ENCODE results near the gene TAGLN.
"Not testable (repeated sequence)": the region's sequence is repeated elsewhere in the genome, so short reads cannot be mapped to it uniquely, and the experiment has no call there.

TAGLN gene

DNA sequence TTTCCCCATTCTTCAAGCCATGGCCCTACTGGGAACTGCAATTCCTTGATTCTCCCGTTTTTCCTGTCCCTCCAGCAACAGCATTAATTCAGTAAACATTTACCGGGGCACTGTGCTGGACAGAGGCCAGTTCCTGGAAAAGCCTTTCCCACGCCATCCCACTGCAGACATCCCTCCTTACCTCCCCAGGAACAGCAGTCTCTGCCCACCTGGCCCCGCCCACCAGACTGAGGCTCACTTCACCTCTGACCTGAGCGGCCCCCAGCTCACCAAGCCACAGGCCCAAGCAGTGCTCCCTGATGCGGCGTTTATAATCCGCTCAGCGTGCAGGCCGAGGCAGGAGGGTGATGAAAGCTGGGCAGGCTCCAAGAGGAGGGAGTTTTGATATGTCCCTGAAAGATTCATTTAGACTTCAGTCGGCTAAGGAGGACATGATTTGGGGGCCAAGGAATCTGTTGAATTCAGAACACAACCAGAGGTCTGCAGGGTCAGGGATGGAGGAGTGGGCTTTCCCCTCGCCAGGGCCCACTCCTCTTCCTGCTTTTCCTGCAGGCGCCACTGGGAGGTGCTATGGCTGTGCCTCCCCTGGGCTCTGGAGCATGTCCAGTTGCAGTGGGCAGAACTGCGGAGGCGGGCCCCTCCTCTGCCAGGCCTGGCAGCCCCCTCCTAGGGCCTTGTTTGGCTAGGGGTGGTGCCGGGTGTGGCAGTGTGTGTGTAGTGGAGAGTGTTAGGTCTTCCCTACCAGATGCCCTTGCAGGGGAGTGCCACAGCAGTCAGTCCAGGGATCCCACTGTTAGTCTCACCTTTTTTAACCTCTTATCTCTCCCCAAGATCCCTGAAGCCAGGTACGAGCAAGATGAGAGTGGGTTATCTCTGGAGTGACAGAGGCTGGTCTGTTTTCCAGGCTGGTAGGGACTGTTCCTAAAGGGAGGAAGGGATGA is 1.4 kb upstream of the TAGLN start:
- no peak for DNase-seq

- DNase-seq, result no peak
Measured at GRCh38 chr11:117198613-117199012, 557 bp upstream of the TAGLN start.

DNA sequence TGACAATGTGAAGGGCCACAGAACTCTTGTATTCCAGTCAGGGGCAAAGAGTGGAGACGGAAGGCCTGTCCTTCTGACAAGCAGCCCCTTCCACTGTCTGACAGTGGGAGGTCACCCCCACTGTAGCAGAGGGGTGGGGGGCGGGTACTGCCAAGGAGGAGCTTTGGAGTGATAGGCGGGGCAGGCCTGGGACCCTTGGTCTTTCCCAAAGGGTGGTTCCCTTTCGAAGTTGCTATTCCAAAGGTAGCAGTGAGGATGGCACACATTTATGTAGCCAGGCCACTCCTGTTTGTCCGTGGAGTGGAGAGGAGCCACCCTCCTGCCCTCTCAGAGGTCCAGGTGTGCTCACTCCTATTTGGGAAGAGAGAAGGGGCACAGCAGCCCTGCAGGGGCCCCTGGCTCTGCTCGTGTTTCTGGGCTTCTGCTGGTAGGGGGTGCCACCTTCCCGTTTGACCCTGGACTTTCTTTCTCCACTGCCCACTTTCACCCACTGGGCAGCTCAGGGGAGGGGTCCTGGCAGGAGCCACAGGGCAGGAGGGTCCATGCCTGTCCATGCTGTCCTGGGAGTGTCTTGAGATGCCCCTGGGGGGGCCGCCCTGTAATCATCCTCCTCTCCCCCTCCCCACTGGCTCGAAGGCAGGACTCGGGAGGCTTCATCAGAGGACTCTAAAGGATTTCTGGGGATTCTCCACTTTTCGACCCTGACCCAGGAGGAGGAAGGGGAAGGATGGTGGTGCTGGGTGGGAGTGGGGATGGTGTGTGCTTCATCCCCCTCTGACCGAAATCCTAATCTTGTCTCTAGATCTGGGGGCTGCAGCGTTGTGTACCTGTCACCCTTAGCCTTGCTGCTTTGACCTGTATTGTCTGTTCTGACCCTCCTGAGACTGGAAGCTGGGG is 994 bp downstream of the TAGLN start:
- no peak for DNase-seq

DNA sequence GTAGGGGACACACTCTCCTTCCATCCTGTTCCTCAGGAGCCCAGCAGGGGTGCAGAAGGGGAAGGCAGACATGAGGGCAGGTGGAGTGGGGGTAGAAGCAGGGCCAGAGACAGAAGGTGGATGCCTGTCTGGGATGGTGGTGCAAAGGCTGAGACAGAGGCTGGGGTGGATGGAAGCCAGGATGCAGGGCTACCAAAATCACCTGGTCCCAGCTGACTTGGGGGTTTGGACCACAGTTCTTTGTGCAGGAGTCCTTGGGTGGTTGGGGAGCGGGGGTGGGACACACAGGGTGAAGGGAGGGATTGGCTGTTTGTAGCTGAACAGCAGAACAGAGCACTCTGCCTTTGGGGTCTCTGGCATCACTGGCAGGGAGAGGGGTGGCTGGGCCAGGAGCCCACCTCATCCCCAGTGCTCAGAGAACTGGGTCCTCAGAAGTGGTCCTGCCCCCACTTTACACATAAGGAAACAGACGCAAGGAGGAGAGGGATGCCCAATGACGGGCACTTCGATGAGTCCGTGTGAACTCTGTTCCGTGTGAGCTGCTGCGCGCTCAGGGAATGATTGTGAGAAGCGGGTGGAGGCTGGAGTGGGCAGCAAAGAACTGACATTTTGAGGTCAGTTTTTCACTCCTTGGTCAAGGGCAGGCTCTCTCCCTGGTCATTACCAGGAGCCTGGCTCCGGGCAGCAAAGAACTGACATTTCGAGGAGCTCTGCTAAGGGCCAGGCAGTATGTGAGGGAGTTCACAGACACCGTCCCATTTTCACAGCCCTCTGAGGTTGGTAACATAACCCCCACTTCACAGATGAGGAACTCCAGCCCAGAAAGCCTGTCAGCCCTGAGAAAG is 1.9 kb downstream of the TAGLN start:
- no peak for DNase-seq

DNA sequence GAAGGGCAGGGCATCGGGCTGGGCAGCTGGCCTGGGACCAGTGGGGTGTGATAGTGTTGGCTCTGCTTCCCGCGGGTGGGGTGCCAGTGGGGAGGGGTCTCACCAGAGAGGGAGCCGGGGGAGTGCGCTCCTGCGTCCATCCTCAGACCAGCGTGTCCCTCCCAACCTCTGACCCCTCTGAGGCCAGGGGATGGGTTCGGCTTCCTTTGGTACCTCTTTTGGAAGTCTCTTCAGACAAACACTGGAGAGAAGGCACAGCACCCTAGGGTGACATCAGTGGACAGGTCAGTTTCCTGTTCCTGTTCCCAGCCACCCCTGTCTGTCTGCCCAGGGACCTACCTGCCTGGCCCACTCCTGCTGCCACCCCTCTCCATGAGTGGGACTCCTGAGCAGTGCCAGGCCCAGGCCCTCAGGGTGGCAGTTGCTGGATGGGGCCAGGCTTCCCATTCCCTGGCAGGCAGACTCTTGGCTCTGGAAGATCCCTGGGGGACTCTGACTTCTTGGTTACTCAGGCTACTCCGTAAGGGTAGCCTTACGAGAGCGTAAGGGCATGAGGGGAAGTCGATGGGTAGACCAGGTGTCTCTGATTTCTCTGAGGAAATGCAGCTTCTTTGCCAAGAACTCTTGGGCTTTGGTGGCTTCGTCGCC is 2.6 kb downstream of the TAGLN start:
- DNase-seq, result no peak

- no peak for DNase-seq
Measured at GRCh38 chr11:117202386-117203068, 3.4 kb downstream of the TAGLN start.

- DNase-seq, result no peak
Measured at GRCh38 chr11:117203069-117203407, 3.9 kb downstream of the TAGLN start.

DNA sequence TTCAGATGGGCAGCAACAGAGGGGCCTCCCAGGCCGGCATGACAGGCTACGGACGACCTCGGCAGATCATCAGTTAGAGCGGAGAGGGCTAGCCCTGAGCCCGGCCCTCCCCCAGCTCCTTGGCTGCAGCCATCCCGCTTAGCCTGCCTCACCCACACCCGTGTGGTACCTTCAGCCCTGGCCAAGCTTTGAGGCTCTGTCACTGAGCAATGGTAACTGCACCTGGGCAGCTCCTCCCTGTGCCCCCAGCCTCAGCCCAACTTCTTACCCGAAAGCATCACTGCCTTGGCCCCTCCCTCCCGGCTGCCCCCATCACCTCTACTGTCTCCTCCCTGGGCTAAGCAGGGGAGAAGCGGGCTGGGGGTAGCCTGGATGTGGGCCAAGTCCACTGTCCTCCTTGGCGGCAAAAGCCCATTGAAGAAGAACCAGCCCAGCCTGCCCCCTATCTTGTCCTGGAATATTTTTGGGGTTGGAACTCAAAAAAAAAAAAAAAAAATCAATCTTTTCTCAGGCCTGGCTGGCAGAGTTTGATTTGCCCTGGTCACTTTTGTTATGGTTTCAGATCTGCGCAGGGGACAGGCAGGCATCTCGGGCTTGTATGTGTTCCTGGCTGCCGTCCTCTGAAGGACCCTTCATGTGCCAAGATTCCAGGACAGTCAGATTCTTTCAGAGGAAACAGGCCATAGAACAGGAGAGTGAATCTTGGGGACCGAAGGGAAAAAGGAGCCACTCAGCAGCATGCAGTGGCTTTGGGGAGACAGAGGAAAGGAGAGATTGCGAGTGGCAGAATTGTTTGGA is 5.3 kb downstream of the TAGLN start:
- DNase-seq, result no peak

GRCh38 chr11:117205211-117205818 is 6.1 kb downstream of the TAGLN start:
- DNase-seq, result no peak

DNA sequence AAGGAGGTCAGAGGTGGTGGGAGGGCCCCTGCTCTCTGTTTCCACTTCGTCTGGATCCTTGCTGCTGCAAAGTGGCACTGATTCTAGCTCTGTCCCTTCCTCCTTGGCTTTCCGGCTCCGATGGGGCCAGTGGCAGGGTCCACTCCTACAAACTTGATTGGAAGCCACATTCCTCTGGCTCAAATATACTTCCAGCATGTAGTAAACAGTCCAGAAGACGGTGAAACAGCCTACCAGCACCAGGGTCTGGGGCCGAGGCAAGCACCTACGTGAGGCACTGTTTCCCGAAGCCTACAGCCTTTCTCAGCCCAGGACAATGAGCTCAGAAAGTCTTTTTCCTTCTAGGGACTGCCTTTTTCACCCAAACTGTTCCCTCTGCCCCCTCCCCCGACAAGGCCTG is 6.9 kb downstream of the TAGLN start:
- not testable (repeated sequence) for DNase-seq

GRCh38 chr11:117206859-117207258 is 7.7 kb downstream of the TAGLN start:
- DNase-seq, result not testable (repeated sequence)

DNA sequence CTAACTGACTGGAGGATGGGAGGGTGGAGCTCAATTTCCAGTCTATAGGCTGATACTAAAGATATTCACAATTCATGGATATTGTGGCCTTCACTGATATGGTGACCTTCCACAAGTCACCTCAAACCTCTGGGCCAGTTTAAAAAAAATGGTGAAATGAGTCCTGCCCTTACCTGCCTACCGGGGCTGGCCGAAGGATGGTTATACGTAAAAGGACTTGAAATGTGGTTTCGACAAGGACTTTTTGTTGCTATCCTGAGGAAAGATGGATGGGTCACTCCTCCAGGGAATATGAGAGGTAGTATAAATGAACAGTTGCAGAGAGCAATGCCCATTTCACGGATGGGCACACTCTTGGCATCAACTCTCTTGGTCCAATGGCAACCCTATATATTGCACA is 8.3 kb downstream of the TAGLN start:
- not testable (repeated sequence) for DNase-seq

GRCh38 chr11:117208710-117209109 is 9.5 kb downstream of the TAGLN start:
- DNase-seq, result not testable (repeated sequence)

GRCh38 chr11:117209351-117210125 is 10.4 kb downstream of the TAGLN start:
- DNase-seq, result not testable (repeated sequence)

DNA sequence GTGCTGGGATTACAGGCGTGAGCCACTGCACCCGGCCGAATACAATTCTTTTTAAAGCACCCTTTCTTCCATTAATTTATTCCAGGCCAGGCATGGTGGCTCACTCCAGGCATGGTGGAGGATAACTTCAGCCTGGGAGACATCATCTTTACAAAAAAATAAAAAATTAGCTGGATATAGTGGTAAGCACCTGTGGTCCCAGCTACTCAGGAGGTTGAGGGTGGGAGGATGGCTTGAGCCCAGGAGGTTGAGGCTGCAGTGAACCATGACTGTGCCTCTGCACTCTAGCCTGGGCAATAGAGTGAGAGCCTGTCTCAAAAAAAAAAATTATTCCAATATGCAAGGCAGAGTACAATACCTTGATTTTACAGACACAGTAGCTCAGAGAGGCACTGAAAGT is 11.4 kb downstream of the TAGLN start:
- no peak for DNase-seq

- no peak for DNase-seq
Measured at GRCh38 chr11:117212697-117213355, 13.7 kb downstream of the TAGLN start.

DNA sequence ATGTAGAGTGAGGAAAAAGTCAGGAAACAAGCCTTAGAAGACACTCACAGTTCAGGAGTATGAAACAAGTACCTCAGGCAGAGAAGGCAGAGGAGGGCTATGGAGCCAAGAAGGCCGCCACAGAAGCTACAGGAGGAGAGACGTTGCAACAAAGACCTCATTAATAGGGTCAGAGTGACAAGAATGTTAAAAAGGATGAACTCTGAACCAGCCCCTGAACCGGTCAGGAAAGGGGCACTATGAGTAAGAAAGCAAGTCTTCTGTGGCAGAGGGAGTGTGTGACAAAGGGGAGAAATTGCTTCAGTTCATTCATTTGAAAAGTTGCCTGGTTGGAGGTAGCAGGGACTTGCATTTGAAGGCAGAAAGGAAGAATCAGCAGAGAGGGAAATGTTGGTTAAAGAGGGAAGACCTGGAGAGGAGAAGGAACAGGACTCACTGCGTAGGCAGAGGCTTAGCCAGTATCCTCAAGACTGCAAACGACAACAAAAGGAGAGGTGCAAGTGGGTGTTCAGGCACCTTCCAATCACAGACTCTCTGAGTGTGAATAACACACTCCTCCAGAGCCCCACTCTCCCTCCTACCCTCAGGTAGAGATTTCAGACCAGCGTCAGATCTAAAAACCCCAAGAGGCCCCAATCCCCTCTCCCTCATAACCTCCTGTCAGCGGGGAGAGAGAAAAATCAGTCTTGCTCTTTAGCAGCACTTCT is 15.4 kb downstream of the TAGLN start:
- DNase-seq, result no peak

Measured in GF-D8 (cell line).